ENCODE results near the gene LRRC51. TPM values are rescaled to one million over a fixed set of nuclear protein-coding genes. Genes with fewer than 3 reads are reported as not detected.
"Not testable (repeated sequence)": the region's sequence is repeated elsewhere in the genome, so short reads cannot be mapped to it uniquely, and the experiment has no call there.

Gene LRRC51
- total RNA-seq, 2 donors from 2014 or later: 6.1 to 24.0 TPM

- Histone ChIP-seq H3K4me3 (no peak overlapping the region), H3K27ac (no peak overlapping the region), H3K9me3 (no peaks in the 10 kb centered on the region), H3K27me3 (replicated peaks; ENCODE audit: insufficient read depth) (no peaks in the 10 kb centered on the region), H3K36me3 (no peaks in the 10 kb centered on the region), H3K4me1 (ENCODE audit: control insufficient read depth in 1 of 2, low read depth in 2 of 2) (no peaks in the 10 kb centered on the region)
- TF ChIP-seq, protein P1, sequence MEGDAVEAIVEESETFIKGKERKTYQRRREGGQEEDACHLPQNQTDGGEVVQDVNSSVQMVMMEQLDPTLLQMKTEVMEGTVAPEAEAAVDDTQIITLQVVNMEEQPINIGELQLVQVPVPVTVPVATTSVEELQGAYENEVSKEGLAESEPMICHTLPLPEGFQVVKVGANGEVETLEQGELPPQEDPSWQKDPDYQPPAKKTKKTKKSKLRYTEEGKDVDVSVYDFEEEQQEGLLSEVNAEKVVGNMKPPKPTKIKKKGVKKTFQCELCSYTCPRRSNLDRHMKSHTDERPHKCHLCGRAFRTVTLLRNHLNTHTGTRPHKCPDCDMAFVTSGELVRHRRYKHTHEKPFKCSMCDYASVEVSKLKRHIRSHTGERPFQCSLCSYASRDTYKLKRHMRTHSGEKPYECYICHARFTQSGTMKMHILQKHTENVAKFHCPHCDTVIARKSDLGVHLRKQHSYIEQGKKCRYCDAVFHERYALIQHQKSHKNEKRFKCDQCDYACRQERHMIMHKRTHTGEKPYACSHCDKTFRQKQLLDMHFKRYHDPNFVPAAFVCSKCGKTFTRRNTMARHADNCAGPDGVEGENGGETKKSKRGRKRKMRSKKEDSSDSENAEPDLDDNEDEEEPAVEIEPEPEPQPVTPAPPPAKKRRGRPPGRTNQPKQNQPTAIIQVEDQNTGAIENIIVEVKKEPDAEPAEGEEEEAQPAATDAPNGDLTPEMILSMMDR (IDR thresholded peaks at IDR 0.05): no peak
- no peak for ATAC-seq (ENCODE audit: insufficient number of reproducible peaks, low FRiP score, low read depth)
- no peak for DNase-seq (ENCODE audit: low spot score)
Observed at GRCh38 chr11:72129381-72129780, 48.7 kb downstream of the LRRC51 start.

DNA sequence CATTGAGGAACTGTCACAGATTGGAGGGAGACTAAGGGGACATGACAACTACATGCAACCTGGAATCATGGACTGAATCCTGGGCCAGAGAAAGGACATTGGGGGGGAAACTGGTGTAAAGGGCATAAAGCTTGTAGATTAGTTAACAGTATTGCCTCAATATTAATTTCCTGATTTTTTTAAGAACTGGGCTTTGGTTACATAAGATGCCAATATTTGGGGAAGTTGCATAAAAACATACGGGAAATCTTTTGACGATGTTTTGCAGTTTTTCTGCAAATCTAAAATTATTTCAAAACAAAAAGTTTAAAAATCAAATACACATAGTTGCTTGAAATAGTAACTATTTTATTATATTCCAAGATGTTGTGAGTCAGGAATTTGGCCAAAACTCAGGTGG is 52.0 kb downstream of the LRRC51 start:
- Histone ChIP-seq H3K4me1 (ENCODE audit: control insufficient read depth in 1 of 2, low read depth in 2 of 2) (no peaks in the 10 kb centered on the region), H3K9me3 (no peaks in the 10 kb centered on the region), H3K27ac (no peak overlapping the region), H3K36me3 (no peaks in the 10 kb centered on the region), H3K4me3 (no peak overlapping the region), H3K27me3 (replicated peaks; ENCODE audit: insufficient read depth) (no peaks in the 10 kb centered on the region)
- DNase-seq (ENCODE audit: low spot score) (no peak), ATAC-seq (ENCODE audit: insufficient number of reproducible peaks, low FRiP score, low read depth) (no peak)
- TF ChIP-seq, protein P1 (IDR thresholded peaks at IDR 0.05): no peak

- not testable (repeated sequence) for DNase-seq (ENCODE audit: low spot score); ATAC-seq (ENCODE audit: insufficient number of reproducible peaks, low FRiP score, low read depth)
Observed at GRCh38 chr11:72135473-72135872, 54.8 kb downstream of the LRRC51 start, which contains the start of gene FOLR3. Gene FOLR3, plus strand, starts transcription at chr11:72135725. Its CDS starts 228 bp downstream, at chr11:72135953.

DNA sequence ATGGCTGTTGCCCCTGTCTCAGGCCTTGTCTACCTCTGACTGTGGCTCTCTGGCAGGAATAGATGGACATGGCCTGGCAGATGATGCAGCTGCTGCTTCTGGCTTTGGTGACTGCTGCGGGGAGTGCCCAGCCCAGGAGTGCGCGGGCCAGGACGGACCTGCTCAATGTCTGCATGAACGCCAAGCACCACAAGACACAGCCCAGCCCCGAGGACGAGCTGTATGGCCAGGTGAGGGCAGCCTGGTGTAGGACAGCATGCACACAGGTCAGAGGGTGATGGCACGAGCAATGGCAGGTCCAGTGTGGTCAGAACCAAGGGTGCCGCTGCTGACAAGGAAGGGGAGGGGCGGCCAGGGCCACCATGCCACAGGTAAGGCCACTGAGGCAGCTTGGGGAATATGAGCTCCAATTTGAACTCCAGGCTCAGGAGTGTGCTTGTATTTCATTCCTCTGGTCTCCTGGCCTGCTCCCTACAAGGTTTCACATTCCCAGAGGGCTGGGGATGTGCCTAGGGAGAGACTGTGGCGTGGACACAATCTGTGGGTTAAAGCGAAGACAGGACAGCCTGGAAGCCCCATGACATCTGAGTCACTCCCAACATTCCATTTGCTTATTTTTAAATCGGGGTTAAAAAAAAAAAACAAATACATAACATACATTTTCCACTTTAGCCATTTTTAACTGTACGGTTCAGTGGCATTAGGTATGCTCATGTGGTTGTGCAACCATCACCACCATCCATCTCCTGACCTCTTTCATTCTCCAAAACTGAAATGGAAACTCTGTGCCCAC is 55.4 kb downstream of the LRRC51 start:
- Histone ChIP-seq H3K4me3 (no peak overlapping the region), H3K27ac (no peak overlapping the region), H3K9me3 (no peaks in the 10 kb centered on the region), H3K27me3 (replicated peaks; ENCODE audit: insufficient read depth) (no peaks in the 10 kb centered on the region), H3K4me1 (ENCODE audit: control insufficient read depth in 1 of 2, low read depth in 2 of 2) (no peaks in the 10 kb centered on the region), H3K36me3 (no peaks in the 10 kb centered on the region)
- DNase-seq (ENCODE audit: low spot score) (no peak), ATAC-seq (ENCODE audit: insufficient number of reproducible peaks, low FRiP score, low read depth) (no peak)
- TF ChIP-seq, protein P1 (IDR thresholded peaks at IDR 0.05): no peak

More at GRCh38 chr11:72135473-72135872, 54.8 kb downstream of the LRRC51 start, which contains the start of gene FOLR3:
- not testable (repeated sequence) for H3K27me3 ChIP-seq (replicated peaks; ENCODE audit: insufficient read depth); H3K4me1 ChIP-seq (ENCODE audit: control insufficient read depth in 1 of 2, low read depth in 2 of 2); H3K9me3 ChIP-seq; H3K4me3 ChIP-seq; H3K27ac ChIP-seq; H3K36me3 ChIP-seq

DNA sequence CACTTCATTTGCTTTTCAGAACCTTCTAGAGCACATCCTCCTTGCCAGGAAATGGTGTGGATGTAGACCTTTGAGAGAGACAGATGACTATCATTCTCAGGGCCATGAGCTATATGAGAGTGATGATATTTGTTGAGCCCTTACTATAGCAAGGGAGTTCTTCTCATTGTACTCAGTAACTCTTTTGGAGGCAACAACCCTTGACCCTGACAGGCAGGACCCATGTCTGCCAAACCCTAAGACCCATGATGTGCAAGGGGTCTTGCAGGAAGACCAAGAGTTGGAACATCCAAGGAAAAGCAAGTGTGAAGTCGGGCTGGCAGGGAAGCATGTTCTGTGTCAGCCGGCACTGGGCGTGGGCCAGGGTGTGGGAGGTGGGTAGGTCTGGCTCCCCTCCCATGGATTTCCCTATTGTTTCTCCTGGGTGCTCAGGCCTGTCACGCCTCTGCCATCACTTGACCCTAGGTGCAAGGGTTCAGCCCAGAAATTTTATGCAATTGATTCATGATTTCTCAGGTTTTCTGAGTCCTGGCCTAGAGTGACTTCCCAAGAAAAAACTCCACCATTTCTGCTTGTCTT is 56.1 kb downstream of the LRRC51 start:
- DNase-seq (ENCODE audit: low spot score) (no peak), ATAC-seq (ENCODE audit: insufficient number of reproducible peaks, low FRiP score, low read depth) (no peak)

More for the DNA sequence above, 56.1 kb downstream of the LRRC51 start:
- TF ChIP-seq, protein P1 (IDR thresholded peaks at IDR 0.05): no peak
- Histone ChIP-seq H3K36me3 (no peaks in the 10 kb centered on the region), H3K27ac (no peak overlapping the region), H3K4me1 (ENCODE audit: control insufficient read depth in 1 of 2, low read depth in 2 of 2) (no peaks in the 10 kb centered on the region), H3K27me3 (replicated peaks; ENCODE audit: insufficient read depth) (no peaks in the 10 kb centered on the region), H3K9me3 (no peaks in the 10 kb centered on the region), H3K4me3 (no peak overlapping the region)
